Erythroblast (primary cell): Measurements from ENCODE around the gene SLC40A1.

ENCODE experiments used
- GATA1 ChIP-seq: IDR thresholded peaks from 2 replicates; pipeline ENCODE4 v1.6.1; 2011; ENCODE audit warnings: low read depth, mild to moderate bottlenecking, control low read depth, low read length, moderate library complexity
- POLR2A ChIP-seq: IDR thresholded peaks from 2 replicates; pipeline ENCODE4 v1.6.1; 2011; ENCODE audit warnings: mild to moderate bottlenecking, low read length

DNA sequence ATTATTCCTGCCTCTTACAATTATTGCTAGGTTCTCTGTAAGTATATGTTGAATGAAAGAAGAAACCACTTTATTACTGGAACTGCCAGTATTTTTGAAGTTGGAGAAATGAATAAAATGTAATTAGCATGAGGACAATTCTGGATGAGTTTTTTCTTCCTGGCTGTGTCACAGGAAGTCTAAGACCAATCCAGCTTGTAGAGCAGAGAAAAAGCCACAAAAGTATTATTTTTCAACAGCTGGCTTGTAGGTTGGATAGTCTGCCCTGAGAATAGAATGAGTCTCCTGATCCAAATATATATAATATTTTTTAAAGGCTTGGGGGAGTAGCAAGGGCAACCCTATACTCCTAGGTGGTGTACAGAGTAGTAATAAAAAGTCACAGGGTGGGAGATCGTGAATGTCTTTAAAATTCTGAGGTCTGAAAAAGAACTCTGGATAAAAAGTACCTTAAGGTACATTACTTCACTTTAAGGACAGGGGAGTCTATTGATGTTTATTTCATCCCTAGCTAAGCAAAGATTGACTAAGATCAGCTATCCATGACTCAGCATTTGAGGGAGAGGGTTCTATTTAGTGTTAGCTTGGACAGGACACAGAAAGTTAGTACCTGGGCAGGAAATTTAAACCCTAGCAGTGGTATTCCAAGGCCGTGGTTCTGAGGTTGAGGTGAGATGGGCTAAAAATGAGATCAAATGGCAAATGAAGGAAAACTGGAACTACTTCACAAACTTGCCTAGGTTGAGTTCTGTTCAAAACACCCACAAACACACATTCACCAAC lies 31.7 kb downstream of the SLC40A1 start:
- no peak for TF ChIP-seq POLR2A
- no peak for TF ChIP-seq GATA1
